WTC11 (cell line): ENCODE results near the gene NDUFAF7. TPM values are rescaled to one million over a fixed set of nuclear protein-coding genes. Genes with fewer than 3 reads are reported as not detected.
A peak's percentile ranks its signal among the peaks of the same experiment; 100 is the strongest.

Experiments used
- ATAC-seq: fragments of 200-7000 bp; cut with Tn5 transposase; 2 replicates; pipeline ENCODE4 v1.10.0; 2021; ENCODE audit warnings: mild to moderate bottlenecking, moderate library complexity
- CTCF ChIA-PET: fragments of 300-600 bp; sonication (Branson Sonifier 250); formaldehyde crosslinking; loops from one replicate; lab custom pipeline; 2021; ENCODE audit warnings: antibody characterized with exemption; lab: Charles Lee
- POLR2A ChIA-PET: fragments of 350-600 bp; sonication (Branson Sonifier 250); formaldehyde crosslinking; loops from one replicate; lab custom pipeline; 2021; ENCODE audit warnings: antibody characterized with exemption; lab: Charles Lee
- DNase-seq: peaks from one replicate; pipeline ENCODE4 v3.0.0; 2021; ENCODE audit warnings: low spot score
- H3K27ac Mint-ChIP-seq: 2 replicates; pipeline ENCODE4 v1.8.0; 2021; ENCODE audit warnings: mixed read lengths
- H3K27me3 Mint-ChIP-seq: 2 replicates; pipeline ENCODE4 v1.8.0; 2021; ENCODE audit warnings: low read depth, mild to moderate bottlenecking, moderate library complexity, mixed read lengths
- H3K36me3 Mint-ChIP-seq: 2 replicates; pipeline ENCODE4 v1.8.0; 2021; ENCODE audit warnings: mixed read lengths
- H3K4me1 Mint-ChIP-seq: 2 replicates; pipeline ENCODE4 v1.8.0; 2022; ENCODE audit warnings: mixed read lengths
- H3K4me3 Mint-ChIP-seq: 2 replicates; pipeline ENCODE4 v1.8.0; 2021; ENCODE audit warnings: mild to moderate bottlenecking, moderate library complexity, mixed read lengths
- H3K9me3 Mint-ChIP-seq: 2 replicates; pipeline ENCODE4 v1.8.0; 2021; ENCODE audit warnings: mixed read lengths
- CREB1 ChIP-seq: sonication (generic); formaldehyde crosslinking; IDR thresholded peaks from 2 replicates; pipeline ENCODE4 v1.8.0; 2023; ENCODE audit warnings: mild to moderate bottlenecking, missing genetic modification reagents
- FOXK1 ChIP-seq: sonication (generic); formaldehyde crosslinking; IDR thresholded peaks from 2 replicates; pipeline ENCODE4 v1.8.0; 2022; ENCODE audit warnings: mild to moderate bottlenecking, moderate library complexity, missing genetic modification reagents
- HMGA2 ChIP-seq: fragments of 250-450 bp; sonication (Bioruptor Pico); IDR thresholded peaks from 2 replicates; pipeline ENCODE4 v1.4.0; 2021; ENCODE audit warnings: mild to moderate bottlenecking, moderate library complexity
- JAZF1 ChIP-seq: fragments of 250-450 bp; sonication (Bioruptor Pico); IDR thresholded peaks from 2 replicates; pipeline ENCODE4 v1.9.0; 2021; ENCODE audit warnings: moderate library complexity, mild to moderate bottlenecking, inconsistent platforms
- NFYB ChIP-seq: sonication (generic); formaldehyde crosslinking; conservative IDR thresholded peaks from 2 replicates; pipeline ENCODE4 v1.8.0; 2022; ENCODE audit warnings: low read depth, missing genetic modification reagents
- OVOL2 ChIP-seq: fragments of 250-450 bp; sonication (Bioruptor Pico); IDR thresholded peaks from 2 replicates; pipeline ENCODE4 v1.9.0; 2021; ENCODE audit warnings: mild to moderate bottlenecking, borderline replicate concordance
- PRRX2 ChIP-seq: fragments of 250-450 bp; sonication (Bioruptor Pico); IDR thresholded peaks from 2 replicates; pipeline ENCODE4 v1.8.0; 2021; ENCODE audit warnings: mild to moderate bottlenecking
- SMAD4 ChIP-seq: sonication (generic); formaldehyde crosslinking; IDR thresholded peaks from 2 replicates; pipeline ENCODE4 v1.8.0; 2022; ENCODE audit warnings: mild to moderate bottlenecking, missing genetic modification reagents
- SOX15 ChIP-seq: fragments of 250-450 bp; sonication (Bioruptor Pico); IDR thresholded peaks from 2 replicates; pipeline ENCODE4 v1.9.0; 2021; ENCODE audit warnings: mild to moderate bottlenecking
- TCF7 ChIP-seq: sonication (generic); formaldehyde crosslinking; IDR thresholded peaks from 2 replicates; pipeline ENCODE4 v1.8.0; 2022; ENCODE audit warnings: mild to moderate bottlenecking, low read depth, missing genetic modification reagents, moderate library complexity
- TP53 ChIP-seq: sonication (generic); formaldehyde crosslinking; IDR thresholded peaks from 2 replicates; pipeline ENCODE4 v1.8.1; 2023; ENCODE audit warnings: mild to moderate bottlenecking, missing genetic modification reagents
- ZNF121 ChIP-seq: sonication (generic); formaldehyde crosslinking; IDR thresholded peaks from 2 replicates; pipeline ENCODE4 v1.8.0; 2023; ENCODE audit warnings: missing genetic modification reagents
- ZNF219 ChIP-seq: sonication (generic); formaldehyde crosslinking; IDR thresholded peaks from 2 replicates; pipeline ENCODE4 v1.8.0; 2023; ENCODE audit warnings: missing genetic modification reagents, mild to moderate bottlenecking, borderline replicate concordance
- ZNF232 ChIP-seq: sonication (generic); formaldehyde crosslinking; IDR thresholded peaks from 2 replicates; pipeline ENCODE4 v1.8.0; 2022; ENCODE audit warnings: mild to moderate bottlenecking, missing genetic modification reagents
- ZNF263 ChIP-seq: sonication (generic); formaldehyde crosslinking; IDR thresholded peaks from 2 replicates; pipeline ENCODE4 v1.8.1; 2022; ENCODE audit warnings: low read depth, mild to moderate bottlenecking, moderate library complexity, missing genetic modification reagents
- ZNF396 ChIP-seq: fragments of 250-450 bp; sonication (Bioruptor Pico); IDR thresholded peaks from 2 replicates; pipeline ENCODE4 v1.8.0; 2021; ENCODE audit warnings: mild to moderate bottlenecking, moderate library complexity, borderline replicate concordance
- ZNF416 ChIP-seq: fragments of 250-450 bp; sonication (Bioruptor Pico); IDR thresholded peaks from 2 replicates; pipeline ENCODE4 v1.9.0; 2021; ENCODE audit warnings: mild to moderate bottlenecking, inconsistent platforms
- ZNF671 ChIP-seq: fragments of 250-450 bp; sonication (Bioruptor Pico); IDR thresholded peaks from 2 replicates; pipeline ENCODE4 v1.8.0; 2021; ENCODE audit warnings: mild to moderate bottlenecking
- total RNA-seq: library from RNA; stranded (reverse); gene quantifications from 3 replicates; pipeline ENCODE4 v1.2.3, GENCODE V29; 2021
- TF ChIP-seq, protein P1 (sequence below): sonication (generic); formaldehyde crosslinking; IDR thresholded peaks from 2 replicates; pipeline ENCODE4 v1.8.1; 2022; ENCODE audit warnings: low read depth, mild to moderate bottlenecking, moderate library complexity, missing genetic modification reagents, borderline replicate concordance
- TF ChIP-seq, protein P2 (sequence below): sonication (generic); formaldehyde crosslinking; IDR thresholded peaks from 2 replicates; pipeline ENCODE4 v1.8.1; 2023; ENCODE audit warnings: mild to moderate bottlenecking, missing genetic modification reagents, borderline replicate concordance
- TF ChIP-seq, protein P3 (sequence below): fragments of 250-450 bp; sonication (Bioruptor Pico); IDR thresholded peaks from 2 replicates; pipeline ENCODE4 v1.9.0; 2021; ENCODE audit warnings: mild to moderate bottlenecking
- TF ChIP-seq, protein P4 (sequence below): fragments of 250-450 bp; sonication (Bioruptor Pico); IDR thresholded peaks from 2 replicates; pipeline ENCODE4 v1.9.0; 2021; ENCODE audit warnings: moderate library complexity, mild to moderate bottlenecking, inconsistent platforms, borderline replicate concordance
- TF ChIP-seq, protein P5 (sequence below): fragments of 250-450 bp; sonication (Bioruptor Pico); conservative IDR thresholded peaks from 2 replicates; pipeline ENCODE4 v1.9.0; 2021; ENCODE audit warnings: mild to moderate bottlenecking

The NDUFAF7 gene
- total RNA-seq, 1 experiment from 2014 or later, result 57.8 TPM

DNA sequence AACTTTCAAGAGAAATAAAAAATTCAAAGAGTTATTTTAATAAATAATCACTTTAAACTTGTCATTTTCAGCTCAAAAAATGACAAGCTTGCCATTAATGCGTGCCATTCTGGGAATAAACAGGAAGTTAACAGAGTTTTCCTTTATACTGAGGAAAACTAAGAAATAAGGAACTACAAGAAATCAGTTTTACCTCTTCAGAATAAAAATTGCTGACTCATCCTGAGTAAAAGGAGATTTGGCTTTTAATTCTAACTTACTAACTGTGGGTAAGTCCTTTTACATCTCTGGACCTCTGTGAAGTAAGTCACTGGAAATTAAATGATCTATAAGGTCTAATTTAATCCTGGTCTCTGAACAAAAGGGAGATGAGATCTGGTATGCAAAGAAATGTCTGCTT lies 16.2 kb upstream of the NDUFAF7 start:
- no peak overlapping the region for H3K4me3 Mint-ChIP-seq
- DNase-seq (no peak), ATAC-seq (no peak)
- H3K27me3 Mint-ChIP-seq, result no peaks in the 10 kb centered on the region
- TF ChIP-seq OVOL2 (CRISPR knock-in tag), result no peak
- no peak for TF ChIP-seq FOXK1 (CRISPR knock-in tag)
- no peak for TF ChIP-seq ZNF263 (CRISPR knock-in tag)
- TF ChIP-seq HMGA2 (CRISPR knock-in tag), result no peak
- TF ChIP-seq TCF7 (CRISPR knock-in tag), result no peak
- TF ChIP-seq, protein P1, sequence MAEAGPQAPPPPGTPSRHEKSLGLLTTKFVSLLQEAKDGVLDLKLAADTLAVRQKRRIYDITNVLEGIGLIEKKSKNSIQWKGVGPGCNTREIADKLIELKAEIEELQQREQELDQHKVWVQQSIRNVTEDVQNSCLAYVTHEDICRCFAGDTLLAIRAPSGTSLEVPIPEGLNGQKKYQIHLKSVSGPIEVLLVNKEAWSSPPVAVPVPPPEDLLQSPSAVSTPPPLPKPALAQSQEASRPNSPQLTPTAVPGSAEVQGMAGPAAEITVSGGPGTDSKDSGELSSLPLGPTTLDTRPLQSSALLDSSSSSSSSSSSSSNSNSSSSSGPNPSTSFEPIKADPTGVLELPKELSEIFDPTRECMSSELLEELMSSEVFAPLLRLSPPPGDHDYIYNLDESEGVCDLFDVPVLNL (CRISPR knock-in tag), result no peak
- TF ChIP-seq TP53 (CRISPR knock-in tag), result no peak
- H3K27ac Mint-ChIP-seq, result peak overlapping the region; percentile 67; the same call in 1 of the 2 replicates
- H3K36me3 Mint-ChIP-seq, result peaks cover 91% of the 10 kb centered on the region
- CTCF ChIA-PET, result no interaction called here
- H3K4me1 Mint-ChIP-seq, result peaks cover 9% of the 10 kb centered on the region
- POLR2A ChIA-PET, result no interaction called here
- peaks cover 7% of the 10 kb centered on the region for H3K9me3 Mint-ChIP-seq

DNA sequence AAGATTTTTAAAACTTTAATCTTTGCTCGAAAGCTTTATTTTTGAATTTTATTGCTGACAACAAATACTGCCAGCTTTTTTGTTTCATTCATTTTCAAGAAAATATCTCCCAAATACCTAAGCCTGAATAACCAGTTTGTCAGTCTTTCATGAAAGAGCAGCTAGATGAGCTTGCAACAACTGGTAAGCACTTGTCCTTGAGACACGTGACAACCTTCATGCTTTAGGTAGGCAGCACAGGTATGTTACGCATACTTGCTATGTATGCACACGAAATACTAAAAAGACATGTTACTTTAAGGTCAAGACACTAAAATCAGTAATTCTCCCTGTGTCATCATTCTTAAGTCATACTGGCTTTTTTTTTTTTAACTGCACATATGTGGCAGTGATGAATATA lies 12.4 kb upstream of the NDUFAF7 start:
- ChIA-PET CTCF (no interaction called here), POLR2A (no interaction called here)
- TF ChIP-seq ZNF671 (no peak), CREB1 (CRISPR knock-in tag) (no peak), OVOL2 (CRISPR knock-in tag) (no peak), PRRX2 (no peak), JAZF1 (CRISPR knock-in tag) (no peak), ZNF396 (CRISPR knock-in tag) (no peak), ZNF232 (CRISPR knock-in tag) (no peak), ZNF121 (CRISPR knock-in tag) (no peak), SMAD4 (CRISPR knock-in tag) (no peak), ZNF219 (CRISPR knock-in tag) (no peak), SOX15 (no peak), TP53 (CRISPR knock-in tag) (no peak), NFYB (CRISPR knock-in tag) (no peak), FOXK1 (CRISPR knock-in tag) (no peak), ZNF416 (CRISPR knock-in tag) (no peak)
- TF ChIP-seq, protein P2, sequence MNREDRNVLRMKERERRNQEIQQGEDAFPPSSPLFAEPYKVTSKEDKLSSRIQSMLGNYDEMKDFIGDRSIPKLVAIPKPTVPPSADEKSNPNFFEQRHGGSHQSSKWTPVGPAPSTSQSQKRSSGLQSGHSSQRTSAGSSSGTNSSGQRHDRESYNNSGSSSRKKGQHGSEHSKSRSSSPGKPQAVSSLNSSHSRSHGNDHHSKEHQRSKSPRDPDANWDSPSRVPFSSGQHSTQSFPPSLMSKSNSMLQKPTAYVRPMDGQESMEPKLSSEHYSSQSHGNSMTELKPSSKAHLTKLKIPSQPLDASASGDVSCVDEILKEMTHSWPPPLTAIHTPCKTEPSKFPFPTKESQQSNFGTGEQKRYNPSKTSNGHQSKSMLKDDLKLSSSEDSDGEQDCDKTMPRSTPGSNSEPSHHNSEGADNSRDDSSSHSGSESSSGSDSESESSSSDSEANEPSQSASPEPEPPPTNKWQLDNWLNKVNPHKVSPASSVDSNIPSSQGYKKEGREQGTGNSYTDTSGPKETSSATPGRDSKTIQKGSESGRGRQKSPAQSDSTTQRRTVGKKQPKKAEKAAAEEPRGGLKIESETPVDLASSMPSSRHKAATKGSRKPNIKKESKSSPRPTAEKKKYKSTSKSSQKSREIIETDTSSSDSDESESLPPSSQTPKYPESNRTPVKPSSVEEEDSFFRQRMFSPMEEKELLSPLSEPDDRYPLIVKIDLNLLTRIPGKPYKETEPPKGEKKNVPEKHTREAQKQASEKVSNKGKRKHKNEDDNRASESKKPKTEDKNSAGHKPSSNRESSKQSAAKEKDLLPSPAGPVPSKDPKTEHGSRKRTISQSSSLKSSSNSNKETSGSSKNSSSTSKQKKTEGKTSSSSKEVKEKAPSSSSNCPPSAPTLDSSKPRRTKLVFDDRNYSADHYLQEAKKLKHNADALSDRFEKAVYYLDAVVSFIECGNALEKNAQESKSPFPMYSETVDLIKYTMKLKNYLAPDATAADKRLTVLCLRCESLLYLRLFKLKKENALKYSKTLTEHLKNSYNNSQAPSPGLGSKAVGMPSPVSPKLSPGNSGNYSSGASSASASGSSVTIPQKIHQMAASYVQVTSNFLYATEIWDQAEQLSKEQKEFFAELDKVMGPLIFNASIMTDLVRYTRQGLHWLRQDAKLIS (CRISPR knock-in tag), result no peak
- TF ChIP-seq, protein P3, sequence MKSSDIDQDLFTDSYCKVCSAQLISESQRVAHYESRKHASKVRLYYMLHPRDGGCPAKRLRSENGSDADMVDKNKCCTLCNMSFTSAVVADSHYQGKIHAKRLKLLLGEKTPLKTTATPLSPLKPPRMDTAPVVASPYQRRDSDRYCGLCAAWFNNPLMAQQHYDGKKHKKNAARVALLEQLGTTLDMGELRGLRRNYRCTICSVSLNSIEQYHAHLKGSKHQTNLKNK (CRISPR knock-in tag), result no peak
- TF ChIP-seq, protein P4, sequence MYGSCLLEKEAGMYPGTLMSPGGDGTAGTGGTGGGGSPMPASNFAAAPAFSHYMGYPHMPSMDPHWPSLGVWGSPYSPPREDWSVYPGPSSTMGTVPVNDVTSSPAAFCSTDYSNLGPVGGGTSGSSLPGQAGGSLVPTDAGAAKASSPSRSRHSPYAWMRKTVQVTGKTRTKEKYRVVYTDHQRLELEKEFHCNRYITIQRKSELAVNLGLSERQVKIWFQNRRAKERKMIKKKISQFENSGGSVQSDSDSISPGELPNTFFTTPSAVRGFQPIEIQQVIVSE (CRISPR knock-in tag), result no peak
- TF ChIP-seq, protein P5, sequence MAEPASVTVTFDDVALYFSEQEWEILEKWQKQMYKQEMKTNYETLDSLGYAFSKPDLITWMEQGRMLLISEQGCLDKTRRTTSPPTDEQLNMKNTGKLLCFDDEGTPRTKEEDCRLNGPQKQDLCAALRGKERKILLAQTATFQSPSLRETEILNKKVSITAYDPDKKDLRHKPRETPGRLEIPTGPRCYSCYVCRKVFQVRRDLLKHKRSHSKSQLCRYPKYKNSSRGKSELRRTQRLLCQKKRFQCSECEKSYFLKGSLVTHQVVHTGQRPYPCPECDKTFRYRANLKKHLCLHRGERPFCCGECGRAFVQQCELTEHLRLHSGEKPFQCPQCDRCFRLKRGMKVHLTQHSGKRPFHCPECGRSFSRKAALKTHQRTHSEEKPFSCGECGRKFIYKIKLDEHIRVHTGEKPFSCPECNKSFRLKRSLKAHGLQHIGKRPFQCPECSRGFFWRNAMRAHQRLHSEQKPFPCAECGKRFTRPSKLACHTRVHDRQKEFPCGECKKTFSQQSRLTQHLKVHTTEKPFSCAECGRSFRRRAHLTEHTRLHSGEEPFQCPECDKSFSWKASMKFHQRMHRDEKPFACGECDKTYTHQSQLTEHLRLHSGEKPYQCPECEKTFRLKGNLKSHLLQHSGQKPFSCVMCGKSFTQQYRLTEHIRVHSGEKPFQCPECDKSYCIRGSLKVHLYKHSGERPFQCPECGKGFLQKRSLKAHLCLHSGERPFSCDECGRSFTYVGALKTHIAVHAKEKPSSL (CRISPR knock-in tag), result no peak
- TF ChIP-seq, protein P1 (CRISPR knock-in tag), result no peak
- TF ChIP-seq, all 79 proteins: peak for 0
- H3K4me3 Mint-ChIP-seq, result no peak overlapping the region
- H3K4me1 Mint-ChIP-seq, result peaks cover 19% of the 10 kb centered on the region
- peak overlapping the region; percentile 33 for H3K27ac Mint-ChIP-seq
- DNase-seq, result no peak
- no peaks in the 10 kb centered on the region for H3K27me3 Mint-ChIP-seq
- peaks cover 3% of the 10 kb centered on the region; the same call in 1 of the 2 replicates for H3K9me3 Mint-ChIP-seq
- peaks cover 91% of the 10 kb centered on the region for H3K36me3 Mint-ChIP-seq
- ATAC-seq, result no peak
